Measurements from ENCODE around the gene OSBP2. TPM values are rescaled to one million over a fixed set of nuclear protein-coding genes. Genes with fewer than 3 reads are reported as not detected.
A peak's percentile ranks its signal among the peaks of the same experiment; 100 is the strongest.

Gene OSBP2
- total RNA-seq, 1 donor from 2014 or later, result 1.4 TPM

- DNase-seq (ENCODE audit: low spot score), result no peak
Observed at GRCh38 chr22:30838111-30838510, 143.4 kb downstream of the OSBP2 start.

- DNase-seq (ENCODE audit: low spot score), result no peak
Observed at GRCh38 chr22:30841273-30841672, 146.6 kb downstream of the OSBP2 start.

GRCh38 chr22:30843245-30843644 lies 148.6 kb downstream of the OSBP2 start:
- peak; percentile 26 for DNase-seq (ENCODE audit: low spot score)

- DNase-seq (ENCODE audit: low spot score), result no peak
Observed at GRCh38 chr22:30847583-30847982, 152.9 kb downstream of the OSBP2 start.

- peak; percentile 60 for DNase-seq (ENCODE audit: low spot score)
Observed at GRCh38 chr22:30855266-30855665, 160.6 kb downstream of the OSBP2 start.

- peak; percentile 24 for DNase-seq (ENCODE audit: low spot score)
Observed at GRCh38 chr22:30855677-30856518, 161.2 kb downstream of the OSBP2 start.

GRCh38 chr22:30856741-30857502 lies 162.2 kb downstream of the OSBP2 start:
- peak; percentile 73 for DNase-seq (ENCODE audit: low spot score)

GRCh38 chr22:30857791-30858190 lies 163.1 kb downstream of the OSBP2 start:
- DNase-seq (ENCODE audit: low spot score), result peak; percentile 57

GRCh38 chr22:30858976-30859713 lies 164.5 kb downstream of the OSBP2 start:
- DNase-seq (ENCODE audit: low spot score), result peak; percentile 67

GRCh38 chr22:30859714-30860095 lies 165.0 kb downstream of the OSBP2 start:
- DNase-seq (ENCODE audit: low spot score), result peak; percentile 60

GRCh38 chr22:30860176-30861105 lies 165.8 kb downstream of the OSBP2 start:
- peak; percentile 81 for DNase-seq (ENCODE audit: low spot score)

- DNase-seq (ENCODE audit: low spot score), result no peak
Observed at GRCh38 chr22:30861131-30861530, 166.5 kb downstream of the OSBP2 start.

GRCh38 chr22:30861688-30862552 lies 167.2 kb downstream of the OSBP2 start:
- peak; percentile 62 for DNase-seq (ENCODE audit: low spot score)

GRCh38 chr22:30863081-30863833 lies 168.6 kb downstream of the OSBP2 start:
- DNase-seq (ENCODE audit: low spot score), result peak; percentile 71

GRCh38 chr22:30864441-30865420 lies 170.1 kb downstream of the OSBP2 start:
- peak; percentile 60 for DNase-seq (ENCODE audit: low spot score)

- DNase-seq (ENCODE audit: low spot score), result peak; percentile 69
Observed at GRCh38 chr22:30865656-30866055, 171.0 kb downstream of the OSBP2 start.

- peak; percentile 59 for DNase-seq (ENCODE audit: low spot score)
Observed at GRCh38 chr22:30866216-30866615, 171.5 kb downstream of the OSBP2 start.
